ENCODE results near the gene FHAD1. TPM values are rescaled to one million over a fixed set of nuclear protein-coding genes. Genes with fewer than 3 reads are reported as not detected.

The FHAD1 gene
- total and polyA plus RNA-seq, 2 of the 13 experiments (the other 11 are each of a cell fraction or from before 2014, with no cell fraction given), result not detected

DNA sequence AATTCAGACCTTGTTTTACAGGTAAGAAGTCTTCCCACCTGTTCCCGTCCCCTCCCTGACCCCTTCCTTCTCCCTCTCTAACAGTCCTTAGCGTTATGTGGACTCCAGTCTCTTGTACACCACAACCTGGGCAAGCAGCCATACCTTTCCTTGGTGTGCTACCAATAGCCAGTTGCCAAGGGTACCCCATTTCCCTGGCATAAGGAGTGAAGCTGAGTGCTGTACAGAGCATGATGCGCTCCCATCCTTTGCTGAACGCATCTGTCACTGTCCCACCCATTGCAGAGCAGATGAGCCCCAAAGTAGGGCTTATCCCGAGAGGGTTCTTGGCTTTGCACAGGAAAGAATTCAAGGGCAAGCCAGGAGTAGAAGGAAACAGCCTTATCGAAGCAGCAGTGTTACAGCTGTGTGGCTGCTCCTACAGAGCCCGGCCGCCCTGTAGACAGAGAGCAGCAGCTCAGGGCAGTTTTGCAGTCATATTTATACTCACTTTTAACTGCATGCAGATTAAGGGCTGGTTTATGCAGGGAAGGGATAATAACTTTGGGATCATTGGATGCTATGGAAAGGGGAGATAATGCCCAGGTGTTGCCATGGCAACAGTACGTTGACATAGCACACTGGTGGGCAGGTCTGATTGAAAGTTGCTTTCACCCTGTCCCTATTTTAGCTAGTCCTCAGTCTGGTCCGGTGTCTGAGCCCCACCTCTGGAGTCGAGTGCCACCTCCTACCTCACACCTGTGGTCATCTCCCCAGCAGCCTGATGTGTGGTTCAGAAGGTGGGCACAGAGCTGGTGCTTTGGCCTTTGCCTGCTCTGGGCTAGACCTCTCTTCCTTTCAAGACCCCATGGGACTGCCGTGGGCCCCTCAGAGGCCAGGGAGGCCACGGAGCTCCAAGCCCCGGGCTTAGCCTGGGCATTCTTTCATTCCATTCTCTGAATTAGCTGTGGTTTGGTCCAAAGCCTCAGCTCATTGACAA, 5.1 kb downstream of the FHAD1 start (continued):
- TF ChIP-seq, protein P1, sequence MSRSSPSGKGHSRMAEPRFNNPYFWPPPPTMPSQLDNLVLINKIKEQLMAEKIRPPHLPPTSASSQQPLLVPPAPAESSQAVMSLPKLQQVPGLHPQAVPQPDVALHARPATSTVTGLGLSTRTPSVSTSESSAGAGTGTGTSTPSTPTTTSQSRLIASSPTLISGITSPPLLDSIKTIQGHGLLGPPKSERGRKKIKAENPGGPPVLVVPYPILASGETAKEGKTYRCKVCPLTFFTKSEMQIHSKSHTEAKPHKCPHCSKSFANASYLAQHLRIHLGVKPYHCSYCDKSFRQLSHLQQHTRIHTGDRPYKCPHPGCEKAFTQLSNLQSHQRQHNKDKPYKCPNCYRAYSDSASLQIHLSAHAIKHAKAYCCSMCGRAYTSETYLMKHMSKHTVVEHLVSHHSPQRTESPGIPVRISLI (CRISPR knock-in tag; IDR thresholded peaks at IDR 0.05; ENCODE audit: borderline replicate concordance), result no peak
- TF ChIP-seq, protein P2, sequence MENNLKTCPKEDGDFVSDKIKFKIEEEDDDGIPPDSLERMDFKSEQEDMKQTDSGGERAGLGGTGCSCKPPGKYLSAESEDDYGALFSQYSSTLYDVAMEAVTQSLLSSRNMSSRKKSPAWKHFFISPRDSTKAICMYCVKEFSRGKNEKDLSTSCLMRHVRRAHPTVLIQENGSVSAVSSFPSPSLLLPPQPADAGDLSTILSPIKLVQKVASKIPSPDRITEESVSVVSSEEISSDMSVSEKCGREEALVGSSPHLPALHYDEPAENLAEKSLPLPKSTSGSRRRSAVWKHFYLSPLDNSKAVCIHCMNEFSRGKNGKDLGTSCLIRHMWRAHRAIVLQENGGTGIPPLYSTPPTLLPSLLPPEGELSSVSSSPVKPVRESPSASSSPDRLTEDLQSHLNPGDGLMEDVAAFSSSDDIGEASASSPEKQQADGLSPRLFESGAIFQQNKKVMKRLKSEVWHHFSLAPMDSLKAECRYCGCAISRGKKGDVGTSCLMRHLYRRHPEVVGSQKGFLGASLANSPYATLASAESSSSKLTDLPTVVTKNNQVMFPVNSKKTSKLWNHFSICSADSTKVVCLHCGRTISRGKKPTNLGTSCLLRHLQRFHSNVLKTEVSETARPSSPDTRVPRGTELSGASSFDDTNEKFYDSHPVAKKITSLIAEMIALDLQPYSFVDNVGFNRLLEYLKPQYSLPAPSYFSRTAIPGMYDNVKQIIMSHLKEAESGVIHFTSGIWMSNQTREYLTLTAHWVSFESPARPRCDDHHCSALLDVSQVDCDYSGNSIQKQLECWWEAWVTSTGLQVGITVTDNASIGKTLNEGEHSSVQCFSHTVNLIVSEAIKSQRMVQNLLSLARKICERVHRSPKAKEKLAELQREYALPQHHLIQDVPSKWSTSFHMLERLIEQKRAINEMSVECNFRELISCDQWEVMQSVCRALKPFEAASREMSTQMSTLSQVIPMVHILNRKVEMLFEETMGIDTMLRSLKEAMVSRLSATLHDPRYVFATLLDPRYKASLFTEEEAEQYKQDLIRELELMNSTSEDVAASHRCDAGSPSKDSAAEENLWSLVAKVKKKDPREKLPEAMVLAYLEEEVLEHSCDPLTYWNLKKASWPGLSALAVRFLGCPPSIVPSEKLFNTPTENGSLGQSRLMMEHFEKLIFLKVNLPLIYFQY (CRISPR knock-in tag; IDR thresholded peaks at IDR 0.05; ENCODE audit: borderline replicate concordance), result no peak
- TF ChIP-seq REXO4 (CRISPR knock-in tag; IDR thresholded peaks at IDR 0.05; ENCODE audit: borderline replicate concordance), result no peak
- no peak for TF ChIP-seq NAIF1 (CRISPR knock-in tag; IDR thresholded peaks at IDR 0.05; ENCODE audit: borderline replicate concordance)
- TF ChIP-seq, protein P3, sequence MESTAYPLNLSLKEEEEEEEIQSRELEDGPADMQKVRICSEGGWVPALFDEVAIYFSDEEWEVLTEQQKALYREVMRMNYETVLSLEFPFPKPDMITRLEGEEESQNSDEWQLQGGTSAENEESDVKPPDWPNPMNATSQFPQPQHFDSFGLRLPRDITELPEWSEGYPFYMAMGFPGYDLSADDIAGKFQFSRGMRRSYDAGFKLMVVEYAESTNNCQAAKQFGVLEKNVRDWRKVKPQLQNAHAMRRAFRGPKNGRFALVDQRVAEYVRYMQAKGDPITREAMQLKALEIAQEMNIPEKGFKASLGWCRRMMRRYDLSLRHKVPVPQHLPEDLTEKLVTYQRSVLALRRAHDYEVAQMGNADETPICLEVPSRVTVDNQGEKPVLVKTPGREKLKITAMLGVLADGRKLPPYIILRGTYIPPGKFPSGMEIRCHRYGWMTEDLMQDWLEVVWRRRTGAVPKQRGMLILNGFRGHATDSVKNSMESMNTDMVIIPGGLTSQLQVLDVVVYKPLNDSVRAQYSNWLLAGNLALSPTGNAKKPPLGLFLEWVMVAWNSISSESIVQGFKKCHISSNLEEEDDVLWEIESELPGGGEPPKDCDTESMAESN (CRISPR knock-in tag; conservative IDR thresholded peaks at IDR 0.05), result no peak

Measured in HepG2 (cell line).